ENCODE data around the gene PTPN11.
"Not testable (repeated sequence)": the region's sequence is repeated elsewhere in the genome, so short reads cannot be mapped to it uniquely, and the experiment has no call there.

The PTPN11 gene

GRCh38 chr12:112443916-112444315 lies 25.2 kb downstream of the PTPN11 start:
- Histone ChIP-seq H3F3A (ENCODE audit: control insufficient read depth, insufficient read depth) (no peaks in the 10 kb centered on the region), H3K9me2 (replicated peaks; ENCODE audit: control insufficient read depth, low read length) (no peaks in the 10 kb centered on the region), H4K20me1 (ENCODE audit: control insufficient read depth, insufficient read depth, low read depth, low read length) (no peaks in the 10 kb centered on the region), H3K4me3 (ENCODE audit: low read length) (no peak overlapping the region), H3K79me2 (ENCODE audit: control insufficient read depth, low read length) (peaks cover 43% of the 10 kb centered on the region), H3K36me3 (ENCODE audit: control insufficient read depth, low read length) (peaks cover 21% of the 10 kb centered on the region), H3K4me2 (ENCODE audit: low read length) (no peak overlapping the region), H3K9me3 (ENCODE audit: control insufficient read depth, insufficient read depth, low read length) (no peaks in the 10 kb centered on the region), H3K27me3 (ENCODE audit: control insufficient read depth, low read length) (no peaks in the 10 kb centered on the region), H3K4me1 (ENCODE audit: control insufficient read depth, low read length) (no peaks in the 10 kb centered on the region), H3K27ac (ENCODE audit: low read depth, low read length) (no peak overlapping the region)
- no peak for TF ChIP-seq EZH2phosphoT487 (IDR thresholded peaks at IDR 0.05; ENCODE audit: borderline replicate concordance, low read length)
- TF ChIP-seq, protein P1, sequence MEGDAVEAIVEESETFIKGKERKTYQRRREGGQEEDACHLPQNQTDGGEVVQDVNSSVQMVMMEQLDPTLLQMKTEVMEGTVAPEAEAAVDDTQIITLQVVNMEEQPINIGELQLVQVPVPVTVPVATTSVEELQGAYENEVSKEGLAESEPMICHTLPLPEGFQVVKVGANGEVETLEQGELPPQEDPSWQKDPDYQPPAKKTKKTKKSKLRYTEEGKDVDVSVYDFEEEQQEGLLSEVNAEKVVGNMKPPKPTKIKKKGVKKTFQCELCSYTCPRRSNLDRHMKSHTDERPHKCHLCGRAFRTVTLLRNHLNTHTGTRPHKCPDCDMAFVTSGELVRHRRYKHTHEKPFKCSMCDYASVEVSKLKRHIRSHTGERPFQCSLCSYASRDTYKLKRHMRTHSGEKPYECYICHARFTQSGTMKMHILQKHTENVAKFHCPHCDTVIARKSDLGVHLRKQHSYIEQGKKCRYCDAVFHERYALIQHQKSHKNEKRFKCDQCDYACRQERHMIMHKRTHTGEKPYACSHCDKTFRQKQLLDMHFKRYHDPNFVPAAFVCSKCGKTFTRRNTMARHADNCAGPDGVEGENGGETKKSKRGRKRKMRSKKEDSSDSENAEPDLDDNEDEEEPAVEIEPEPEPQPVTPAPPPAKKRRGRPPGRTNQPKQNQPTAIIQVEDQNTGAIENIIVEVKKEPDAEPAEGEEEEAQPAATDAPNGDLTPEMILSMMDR (IDR thresholded peaks at IDR 0.05; ENCODE audit: low read depth, low read length, poor library complexity, severe bottlenecking) = no peak

GRCh38 chr12:112446008-112446725 lies 27.4 kb downstream of the PTPN11 start:
- Histone ChIP-seq H3F3A (ENCODE audit: control insufficient read depth, insufficient read depth) (no peaks in the 10 kb centered on the region), H3K9me3 (ENCODE audit: control insufficient read depth, insufficient read depth, low read length) (no peaks in the 10 kb centered on the region), H3K79me2 (ENCODE audit: control insufficient read depth, low read length) (peaks cover 26% of the 10 kb centered on the region), H3K36me3 (ENCODE audit: control insufficient read depth, low read length) (peaks cover 38% of the 10 kb centered on the region), H3K4me2 (ENCODE audit: low read length) (no peak overlapping the region), H3K27me3 (ENCODE audit: control insufficient read depth, low read length) (no peaks in the 10 kb centered on the region), H3K9me2 (replicated peaks; ENCODE audit: control insufficient read depth, low read length) (no peaks in the 10 kb centered on the region), H4K20me1 (ENCODE audit: control insufficient read depth, insufficient read depth, low read depth, low read length) (no peaks in the 10 kb centered on the region), H3K4me1 (ENCODE audit: control insufficient read depth, low read length) (no peaks in the 10 kb centered on the region), H3K27ac (ENCODE audit: low read depth, low read length) (no peak overlapping the region), H3K4me3 (ENCODE audit: low read length) (no peak overlapping the region)
- no peak for TF ChIP-seq EZH2phosphoT487 (IDR thresholded peaks at IDR 0.05; ENCODE audit: borderline replicate concordance, low read length)
- TF ChIP-seq, protein P1 (IDR thresholded peaks at IDR 0.05; ENCODE audit: low read depth, low read length, poor library complexity, severe bottlenecking) = no peak

- H3F3A ChIP-seq (ENCODE audit: control insufficient read depth, insufficient read depth) = no peaks in the 10 kb centered on the region
- H3K9me3 ChIP-seq (ENCODE audit: control insufficient read depth, insufficient read depth, low read length) = no peaks in the 10 kb centered on the region
- H3K36me3 ChIP-seq (ENCODE audit: control insufficient read depth, low read length) = peaks cover 43% of the 10 kb centered on the region
- H4K20me1 ChIP-seq (ENCODE audit: control insufficient read depth, insufficient read depth, low read depth, low read length) = no peaks in the 10 kb centered on the region
- H3K9me2 ChIP-seq (replicated peaks; ENCODE audit: control insufficient read depth, low read length) = no peaks in the 10 kb centered on the region
- no peak overlapping the region for H3K4me2 ChIP-seq (ENCODE audit: low read length)
- TF ChIP-seq, protein P1 (IDR thresholded peaks at IDR 0.05; ENCODE audit: low read depth, low read length, poor library complexity, severe bottlenecking) = no peak
- TF ChIP-seq EZH2phosphoT487 (IDR thresholded peaks at IDR 0.05; ENCODE audit: borderline replicate concordance, low read length) = no peak
- H3K27me3 ChIP-seq (ENCODE audit: control insufficient read depth, low read length) = no peaks in the 10 kb centered on the region
- H3K79me2 ChIP-seq (ENCODE audit: control insufficient read depth, low read length) = peaks cover 19% of the 10 kb centered on the region
- H3K4me3 ChIP-seq (ENCODE audit: low read length) = no peak overlapping the region
- H3K4me1 ChIP-seq (ENCODE audit: control insufficient read depth, low read length) = no peaks in the 10 kb centered on the region
- no peak overlapping the region for H3K27ac ChIP-seq (ENCODE audit: low read depth, low read length)
These were observed 28.4 kb downstream of the PTPN11 start for GRCh38 chr12:112447106-112447505.

- H3K9me3 ChIP-seq (ENCODE audit: control insufficient read depth, insufficient read depth, low read length); H3K4me3 ChIP-seq (ENCODE audit: low read length); H3K27ac ChIP-seq (ENCODE audit: low read depth, low read length); H3K9me2 ChIP-seq (replicated peaks; ENCODE audit: control insufficient read depth, low read length); H3F3A ChIP-seq (ENCODE audit: control insufficient read depth, insufficient read depth); H4K20me1 ChIP-seq (ENCODE audit: control insufficient read depth, insufficient read depth, low read depth, low read length); H3K27me3 ChIP-seq (ENCODE audit: control insufficient read depth, low read length); H3K4me2 ChIP-seq (ENCODE audit: low read length); H3K4me1 ChIP-seq (ENCODE audit: control insufficient read depth, low read length): not testable (repeated sequence)
- H3K36me3 ChIP-seq (ENCODE audit: control insufficient read depth, low read length) = peaks cover 51% of the 10 kb centered on the region
- H3K79me2 ChIP-seq (ENCODE audit: control insufficient read depth, low read length) = peaks cover 13% of the 10 kb centered on the region
These were observed 29.4 kb downstream of the PTPN11 start for GRCh38 chr12:112448165-112448564.

Measured in DOHH2 (cell line).